ENCODE data around the gene COQ10A.

DNA sequence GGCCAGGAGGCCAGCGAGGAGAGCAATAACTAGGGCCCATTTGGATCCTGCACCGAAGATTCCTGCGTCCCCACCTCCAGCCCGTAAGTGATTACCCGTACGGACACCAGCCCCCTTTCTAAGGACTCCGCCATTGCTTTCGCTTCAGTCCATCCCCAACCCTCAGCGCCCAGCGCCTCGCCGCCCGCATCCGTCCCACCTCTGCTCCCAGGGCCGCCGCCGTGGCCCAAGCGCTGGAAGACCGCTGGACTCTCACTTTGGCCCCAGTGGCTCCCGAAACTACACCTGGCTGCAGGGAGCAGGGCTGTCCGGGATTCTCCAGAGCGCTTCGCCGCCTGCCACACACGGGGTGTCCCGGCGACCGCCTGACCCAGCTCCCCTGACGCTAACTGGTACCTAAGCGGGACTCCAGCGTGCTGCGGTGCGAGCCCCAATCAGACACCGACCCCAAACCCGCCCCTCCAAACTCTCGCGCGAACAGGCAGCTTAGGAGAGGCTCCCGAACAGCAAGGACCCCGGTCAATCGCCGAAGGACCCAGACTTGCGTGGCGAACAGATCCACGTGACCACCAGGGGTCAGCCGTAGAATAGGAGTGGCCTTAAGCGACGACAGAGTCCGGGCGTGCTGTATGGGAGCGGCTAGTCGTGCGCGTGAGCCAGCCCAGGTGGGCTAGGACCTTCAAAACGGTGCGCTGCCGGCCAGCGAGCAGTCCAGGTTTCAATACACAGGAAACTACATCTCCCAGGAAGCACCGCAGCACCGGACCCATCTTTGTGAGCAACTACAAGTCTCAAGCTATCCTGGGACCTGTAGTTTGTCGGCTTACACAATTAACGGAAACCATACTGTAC is 49.1 kb downstream of the COQ10A start, which contains the start of gene CNPY2:
- TF ChIP-seq, protein P1, sequence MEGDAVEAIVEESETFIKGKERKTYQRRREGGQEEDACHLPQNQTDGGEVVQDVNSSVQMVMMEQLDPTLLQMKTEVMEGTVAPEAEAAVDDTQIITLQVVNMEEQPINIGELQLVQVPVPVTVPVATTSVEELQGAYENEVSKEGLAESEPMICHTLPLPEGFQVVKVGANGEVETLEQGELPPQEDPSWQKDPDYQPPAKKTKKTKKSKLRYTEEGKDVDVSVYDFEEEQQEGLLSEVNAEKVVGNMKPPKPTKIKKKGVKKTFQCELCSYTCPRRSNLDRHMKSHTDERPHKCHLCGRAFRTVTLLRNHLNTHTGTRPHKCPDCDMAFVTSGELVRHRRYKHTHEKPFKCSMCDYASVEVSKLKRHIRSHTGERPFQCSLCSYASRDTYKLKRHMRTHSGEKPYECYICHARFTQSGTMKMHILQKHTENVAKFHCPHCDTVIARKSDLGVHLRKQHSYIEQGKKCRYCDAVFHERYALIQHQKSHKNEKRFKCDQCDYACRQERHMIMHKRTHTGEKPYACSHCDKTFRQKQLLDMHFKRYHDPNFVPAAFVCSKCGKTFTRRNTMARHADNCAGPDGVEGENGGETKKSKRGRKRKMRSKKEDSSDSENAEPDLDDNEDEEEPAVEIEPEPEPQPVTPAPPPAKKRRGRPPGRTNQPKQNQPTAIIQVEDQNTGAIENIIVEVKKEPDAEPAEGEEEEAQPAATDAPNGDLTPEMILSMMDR (IDR thresholded peaks at IDR 0.05; ENCODE audit: low read length) = no peak; the same call in 1 of the 2 replicates
- TF ChIP-seq EZH2 (IDR thresholded peaks at IDR 0.05; ENCODE audit: borderline replicate concordance, low read length) = no peak

Data from OCI-LY1 (cell line).